Measurements from ENCODE around the gene DNAH14. TPM values are rescaled to one million over a fixed set of nuclear protein-coding genes. Genes with fewer than 3 reads are reported as not detected.
"Not testable (repeated sequence)": the region's sequence is repeated elsewhere in the genome, so short reads cannot be mapped to it uniquely, and the experiment has no call there.

Gene DNAH14
- total RNA-seq, 1 donor from 2014 or later, result 84.7 TPM

GRCh38 chr1:224884361-224884801 lies 45.1 kb upstream of the DNAH14 start:
- Mint-ChIP-seq H3K27me3 (ENCODE audit: low read depth) (no peaks in the 10 kb centered on the region), H3K4me1 (peaks cover 54% of the 10 kb centered on the region), H3K9me3 (peaks cover 24% of the 10 kb centered on the region), H3K36me3 (peaks cover 18% of the 10 kb centered on the region), H3K27ac (peak overlapping the region; percentile 88), H3K4me3 (no peak overlapping the region)
- TF ChIP-seq, protein P1, sequence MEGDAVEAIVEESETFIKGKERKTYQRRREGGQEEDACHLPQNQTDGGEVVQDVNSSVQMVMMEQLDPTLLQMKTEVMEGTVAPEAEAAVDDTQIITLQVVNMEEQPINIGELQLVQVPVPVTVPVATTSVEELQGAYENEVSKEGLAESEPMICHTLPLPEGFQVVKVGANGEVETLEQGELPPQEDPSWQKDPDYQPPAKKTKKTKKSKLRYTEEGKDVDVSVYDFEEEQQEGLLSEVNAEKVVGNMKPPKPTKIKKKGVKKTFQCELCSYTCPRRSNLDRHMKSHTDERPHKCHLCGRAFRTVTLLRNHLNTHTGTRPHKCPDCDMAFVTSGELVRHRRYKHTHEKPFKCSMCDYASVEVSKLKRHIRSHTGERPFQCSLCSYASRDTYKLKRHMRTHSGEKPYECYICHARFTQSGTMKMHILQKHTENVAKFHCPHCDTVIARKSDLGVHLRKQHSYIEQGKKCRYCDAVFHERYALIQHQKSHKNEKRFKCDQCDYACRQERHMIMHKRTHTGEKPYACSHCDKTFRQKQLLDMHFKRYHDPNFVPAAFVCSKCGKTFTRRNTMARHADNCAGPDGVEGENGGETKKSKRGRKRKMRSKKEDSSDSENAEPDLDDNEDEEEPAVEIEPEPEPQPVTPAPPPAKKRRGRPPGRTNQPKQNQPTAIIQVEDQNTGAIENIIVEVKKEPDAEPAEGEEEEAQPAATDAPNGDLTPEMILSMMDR (IDR thresholded peaks at IDR 0.05; ENCODE audit: unreplicated experiment), result no peak
- DNase-seq (ENCODE audit: low spot score in 2 of 2, unreplicated experiment in 2 of 2), result no peak

DNA sequence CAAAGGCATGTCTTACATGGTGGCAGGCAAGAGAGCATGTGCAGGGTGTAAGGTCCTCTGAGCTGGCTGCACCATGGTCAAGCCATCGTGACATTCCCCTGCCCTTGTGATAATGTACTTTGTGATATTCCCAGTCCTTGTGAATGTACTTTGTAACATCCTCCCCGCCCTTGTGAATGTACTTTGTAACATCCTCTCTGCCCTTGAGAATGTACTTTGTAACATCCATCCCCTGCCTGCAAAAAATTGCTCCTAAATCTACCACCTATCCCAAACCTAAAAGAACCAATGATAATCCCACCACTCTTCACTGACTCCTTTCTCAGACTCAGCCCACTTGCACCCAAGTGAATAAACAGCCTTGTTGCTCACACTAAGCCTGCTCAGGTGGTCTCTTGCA lies 44.1 kb upstream of the DNAH14 start:
- not testable (repeated sequence) for DNase-seq (ENCODE audit: low spot score in 2 of 2, unreplicated experiment in 2 of 2); H3K4me3 Mint-ChIP-seq; H3K27ac Mint-ChIP-seq; H3K27me3 Mint-ChIP-seq (ENCODE audit: low read depth)
- Mint-ChIP-seq H3K4me1 (peaks cover 44% of the 10 kb centered on the region), H3K9me3 (peaks cover 24% of the 10 kb centered on the region), H3K36me3 (peaks cover 18% of the 10 kb centered on the region)

DNA sequence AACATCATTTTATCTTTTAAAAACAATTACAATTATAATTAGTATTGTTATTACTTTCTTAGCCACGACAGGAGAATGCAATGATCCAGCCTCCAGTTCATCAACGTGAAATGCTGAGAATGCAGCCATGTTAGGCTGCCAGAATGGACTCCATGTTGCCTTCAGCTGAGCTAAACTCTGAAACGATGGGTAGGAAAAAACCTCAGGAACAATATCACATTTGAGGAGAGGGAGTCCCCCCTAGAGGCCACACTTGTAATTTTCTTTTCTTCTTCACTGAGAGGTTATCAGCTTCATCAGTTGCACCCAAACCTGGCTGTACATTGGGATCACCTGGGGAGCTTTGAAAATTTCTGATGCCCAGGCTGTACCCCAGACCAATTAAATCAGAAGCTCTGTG lies 34.6 kb upstream of the DNAH14 start:
- no peaks in the 10 kb centered on the region for H3K27me3 Mint-ChIP-seq (ENCODE audit: low read depth)
- TF ChIP-seq, protein P1 (IDR thresholded peaks at IDR 0.05; ENCODE audit: unreplicated experiment), result peak; percentile 43
- peaks cover 10% of the 10 kb centered on the region for H3K9me3 Mint-ChIP-seq
- no peak for DNase-seq (ENCODE audit: low spot score in 2 of 2, unreplicated experiment in 2 of 2)
- H3K36me3 Mint-ChIP-seq, result peaks cover 2% of the 10 kb centered on the region
- no peak overlapping the region for H3K27ac Mint-ChIP-seq
- no peaks in the 10 kb centered on the region for H3K4me1 Mint-ChIP-seq
- no peak overlapping the region for H3K4me3 Mint-ChIP-seq

DNA sequence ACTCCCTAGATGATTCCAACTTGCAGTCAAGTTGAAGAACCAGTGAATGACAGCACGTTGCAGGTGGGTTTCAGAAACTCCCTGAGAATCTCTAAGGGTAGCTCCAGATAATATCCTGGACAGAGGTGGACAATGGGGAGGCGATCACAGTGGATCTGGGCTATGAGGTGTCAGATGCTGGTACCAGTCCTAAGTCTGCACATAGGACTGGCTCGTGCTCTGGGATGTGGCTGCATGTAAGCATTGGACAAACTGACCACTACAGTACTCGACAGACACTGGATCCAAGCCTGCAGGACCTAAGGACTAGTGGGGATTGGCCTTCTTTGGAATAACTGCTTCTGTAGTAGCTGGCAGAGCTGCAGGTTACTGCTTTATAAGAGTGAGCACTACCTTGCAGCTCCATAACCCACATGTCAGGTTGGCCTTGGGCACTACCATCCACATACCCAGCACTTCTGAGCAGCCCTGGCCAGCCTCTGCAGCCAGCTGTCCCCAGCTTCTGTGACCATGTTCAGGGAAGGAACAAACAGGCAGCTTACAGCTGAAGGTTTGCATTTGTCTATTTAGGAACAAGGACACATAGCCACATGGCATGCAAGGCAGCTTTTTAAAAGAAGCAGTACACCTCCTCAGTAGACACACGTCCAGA lies 33.2 kb upstream of the DNAH14 start:
- Mint-ChIP-seq H3K36me3 (peaks cover 2% of the 10 kb centered on the region), H3K27me3 (ENCODE audit: low read depth) (no peaks in the 10 kb centered on the region), H3K9me3 (peaks cover 10% of the 10 kb centered on the region), H3K4me3 (no peak overlapping the region), H3K4me1 (no peaks in the 10 kb centered on the region), H3K27ac (no peak overlapping the region)
- TF ChIP-seq, protein P1 (IDR thresholded peaks at IDR 0.05; ENCODE audit: unreplicated experiment), result no peak
- DNase-seq (ENCODE audit: low spot score in 2 of 2, unreplicated experiment in 2 of 2), result no peak

DNA sequence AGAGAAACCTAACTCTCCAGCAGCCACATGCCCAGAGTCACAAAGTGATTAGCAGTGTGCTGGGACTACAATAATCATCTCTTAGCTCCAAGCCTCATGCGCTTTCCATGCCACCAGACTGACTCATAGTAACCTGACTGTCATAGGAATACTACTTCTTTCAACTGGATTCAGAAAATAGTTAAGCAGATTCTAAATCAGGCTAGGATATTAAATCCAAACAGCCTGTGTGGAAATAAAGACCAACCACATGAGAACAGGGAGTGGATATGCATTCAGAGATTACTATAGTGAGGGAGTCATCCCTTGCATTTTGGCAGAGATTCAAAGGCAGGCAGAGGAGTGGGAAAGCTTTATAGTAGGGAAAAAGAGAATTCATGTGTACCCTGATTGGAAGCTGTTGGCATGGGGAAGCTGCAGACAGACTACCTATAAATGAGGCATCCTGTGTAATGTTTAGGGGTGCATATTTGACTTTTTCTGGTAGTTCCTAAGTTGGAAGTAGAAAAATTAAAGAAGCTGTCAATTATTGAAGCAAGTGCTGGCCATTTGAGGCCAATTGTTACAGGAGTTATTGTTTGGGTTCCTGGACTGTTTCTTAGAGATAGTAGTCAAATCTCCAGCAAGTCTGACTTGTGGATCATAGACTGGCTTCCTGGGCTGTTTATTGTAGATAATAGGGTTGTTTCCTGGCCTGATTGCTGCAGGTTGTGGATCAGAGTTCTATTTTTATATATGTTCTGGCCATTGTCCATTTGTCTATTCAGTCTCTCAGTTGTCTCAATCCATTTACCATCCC lies 31.7 kb upstream of the DNAH14 start:
- Mint-ChIP-seq H3K27me3 (ENCODE audit: low read depth) (no peaks in the 10 kb centered on the region), H3K27ac (no peak overlapping the region), H3K36me3 (peaks cover 2% of the 10 kb centered on the region), H3K9me3 (peaks cover 10% of the 10 kb centered on the region), H3K4me1 (no peaks in the 10 kb centered on the region), H3K4me3 (no peak overlapping the region)
- DNase-seq (ENCODE audit: low spot score in 2 of 2, unreplicated experiment in 2 of 2), result no peak
- TF ChIP-seq, protein P1 (IDR thresholded peaks at IDR 0.05; ENCODE audit: unreplicated experiment), result no peak

DNA sequence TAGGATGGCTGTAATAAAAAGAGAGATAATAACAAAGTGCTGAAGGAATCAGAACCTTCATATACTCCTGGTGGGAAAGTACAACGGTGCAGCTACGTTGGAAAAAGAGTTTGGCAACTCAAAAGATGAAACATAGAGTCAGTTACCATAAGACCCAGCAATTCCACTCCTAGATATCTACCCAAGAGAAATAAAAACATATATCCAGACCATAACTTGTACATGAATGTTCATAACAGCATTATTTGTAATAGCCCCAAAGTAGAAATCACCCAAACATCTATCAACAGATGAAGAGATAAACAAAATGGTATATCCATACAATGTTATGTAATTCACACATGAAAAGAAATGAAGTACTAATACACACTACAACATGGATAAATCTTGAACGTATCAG lies 30.5 kb upstream of the DNAH14 start:
- H3K27me3 Mint-ChIP-seq (ENCODE audit: low read depth), result no peaks in the 10 kb centered on the region
- no peak overlapping the region for H3K27ac Mint-ChIP-seq
- peaks cover 2% of the 10 kb centered on the region for H3K36me3 Mint-ChIP-seq
- DNase-seq (ENCODE audit: low spot score in 2 of 2, unreplicated experiment in 2 of 2), result no peak
- H3K4me3 Mint-ChIP-seq, result no peak overlapping the region
- H3K4me1 Mint-ChIP-seq, result no peaks in the 10 kb centered on the region
- TF ChIP-seq, protein P1 (IDR thresholded peaks at IDR 0.05; ENCODE audit: unreplicated experiment), result no peak
- peaks cover 10% of the 10 kb centered on the region for H3K9me3 Mint-ChIP-seq

Measured in mesothelial cell of epicardium (in vitro differentiated cells).